Measurements from ENCODE around the gene MAGI1.
"Not testable (repeated sequence)": the region's sequence is repeated elsewhere in the genome, so short reads cannot be mapped to it uniquely, and the experiment has no call there.

MAGI1 gene

DNA sequence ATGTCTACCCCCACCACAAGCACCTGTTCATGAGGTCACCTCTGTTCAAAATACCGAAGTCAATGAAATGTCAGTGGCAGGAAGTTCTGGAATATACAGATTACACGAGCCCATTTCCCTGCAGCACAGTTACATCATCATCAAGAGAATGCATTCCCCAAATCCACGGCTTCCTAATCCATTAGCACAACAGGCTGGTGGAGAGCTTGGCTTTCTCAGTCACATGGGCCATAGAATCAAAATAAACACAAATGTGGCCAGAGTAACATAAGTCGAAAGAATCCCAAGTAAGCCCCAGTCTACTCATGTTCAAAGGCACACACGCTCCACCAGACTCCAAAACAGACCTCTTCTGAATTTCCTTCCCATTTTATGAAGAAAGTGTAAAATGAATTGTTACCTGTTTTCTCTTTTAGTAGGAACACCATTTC lies 419.3 kb downstream of the MAGI1 start:
- no peak for DNase-seq (ENCODE audit: low read depth)

DNA sequence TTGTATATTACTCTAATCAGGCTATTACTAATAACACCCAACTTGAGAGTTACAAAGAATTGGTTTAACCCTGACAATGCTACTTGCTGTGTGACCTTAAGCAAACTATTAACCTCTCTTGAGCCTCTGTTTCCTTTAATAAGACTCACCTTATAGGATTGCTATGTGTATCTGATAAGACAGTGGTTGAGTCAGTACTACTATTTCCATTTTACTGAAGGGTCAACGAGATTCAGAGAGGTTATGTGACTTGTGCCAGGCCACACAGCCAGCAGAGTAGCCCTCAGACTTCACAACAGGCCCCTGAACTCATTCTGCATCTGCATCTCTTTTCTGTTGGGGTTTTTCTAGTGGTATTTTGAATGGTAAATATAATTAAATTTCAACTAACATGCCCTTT lies 420.1 kb downstream of the MAGI1 start:
- no peak for DNase-seq (ENCODE audit: low read depth)

GRCh38 chr3:65617787-65618186 lies 420.9 kb downstream of the MAGI1 start:
- no peak for DNase-seq (ENCODE audit: low read depth)

- DNase-seq (ENCODE audit: low read depth): no peak
Observed at GRCh38 chr3:65617209-65617608, 421.5 kb downstream of the MAGI1 start.

GRCh38 chr3:65616563-65616962 lies 422.2 kb downstream of the MAGI1 start:
- no peak for DNase-seq (ENCODE audit: low read depth)

DNA sequence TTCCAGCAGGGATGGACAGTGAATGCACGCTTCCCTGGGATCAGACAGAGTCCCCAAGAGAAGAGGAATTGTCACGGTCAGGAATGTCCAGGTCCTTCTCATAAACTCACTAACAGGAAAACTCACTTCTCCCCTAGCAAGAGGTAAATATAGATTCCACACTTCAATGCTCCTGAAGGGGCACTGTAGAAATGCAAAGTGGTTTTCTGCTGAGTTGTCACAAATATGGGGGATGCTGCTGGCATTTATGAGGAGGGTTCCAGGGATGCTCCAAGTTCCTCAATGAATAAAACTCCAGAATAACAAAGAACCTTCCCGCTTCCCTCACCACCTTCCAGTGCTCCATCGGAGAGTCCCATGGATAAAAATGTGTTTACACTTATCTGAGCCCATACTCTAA lies 423.4 kb downstream of the MAGI1 start:
- no peak for DNase-seq (ENCODE audit: low read depth)

GRCh38 chr3:65614585-65614984 lies 424.1 kb downstream of the MAGI1 start:
- DNase-seq (ENCODE audit: low read depth): no peak

GRCh38 chr3:65607965-65608460 lies 430.7 kb downstream of the MAGI1 start:
- not testable (repeated sequence) for DNase-seq (ENCODE audit: low read depth)

DNA sequence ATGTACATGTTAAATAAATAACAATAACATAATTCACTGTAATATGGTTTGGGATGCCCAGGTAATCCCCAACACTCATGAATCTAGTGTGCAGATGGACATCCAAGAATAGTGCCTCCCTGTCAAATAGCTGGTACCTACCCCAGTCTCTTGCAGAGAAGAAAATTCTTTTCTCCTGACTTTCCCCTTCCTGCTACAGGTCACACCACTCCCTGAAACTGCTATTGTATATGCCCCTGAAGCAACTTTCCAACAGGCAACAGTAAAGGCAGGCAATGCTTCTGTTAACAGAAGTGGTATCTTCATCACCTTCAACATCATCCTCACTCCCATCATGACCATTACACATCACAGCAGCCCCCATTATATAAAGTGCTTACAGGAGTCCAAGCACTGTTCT lies 431.6 kb downstream of the MAGI1 start:
- DNase-seq (ENCODE audit: low read depth): no peak

- DNase-seq (ENCODE audit: low read depth): no peak
Observed at GRCh38 chr3:65605876-65606432, 432.8 kb downstream of the MAGI1 start.

GRCh38 chr3:65604863-65605526 lies 433.7 kb downstream of the MAGI1 start:
- peak; percentile 19 for DNase-seq (ENCODE audit: low read depth)

DNA sequence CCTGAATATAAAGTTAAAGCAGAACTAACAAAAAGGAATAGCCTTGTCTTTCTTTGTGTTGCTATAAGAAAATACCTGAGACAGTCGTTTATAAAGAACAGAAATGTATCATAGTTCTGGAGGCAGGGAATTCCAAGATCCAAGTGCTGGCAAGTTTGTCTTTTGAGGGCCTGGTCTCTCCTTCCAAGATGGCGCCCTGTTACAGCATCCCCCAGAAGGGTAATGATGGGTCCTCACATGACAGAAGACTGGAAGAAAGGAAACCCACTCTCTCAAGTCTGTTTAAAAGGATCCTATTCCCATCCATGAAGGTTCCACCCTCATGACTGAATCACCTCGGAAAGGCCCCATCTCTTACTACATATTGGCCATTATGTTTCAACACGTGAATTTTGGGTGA lies 435.1 kb downstream of the MAGI1 start:
- DNase-seq (ENCODE audit: low read depth): no peak

DNA sequence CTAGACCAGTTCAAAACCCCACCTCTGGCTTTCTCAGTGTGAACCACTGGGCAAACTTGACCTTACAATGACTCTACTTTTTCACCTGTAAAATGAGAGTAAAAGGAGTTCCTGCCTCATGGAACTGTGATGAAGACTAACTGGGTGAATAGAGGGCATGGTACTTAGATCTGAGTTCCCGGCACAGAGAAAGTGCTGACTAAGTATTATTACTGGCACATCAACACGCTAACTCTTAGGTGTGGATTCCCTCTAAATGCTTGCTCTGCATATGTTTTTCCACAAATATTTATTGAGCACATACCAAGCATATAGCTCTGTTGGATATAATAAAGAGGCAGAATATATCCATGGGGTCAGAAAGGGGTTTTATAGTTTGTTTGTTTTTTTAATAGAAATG lies 437.8 kb downstream of the MAGI1 start:
- DNase-seq (ENCODE audit: low read depth): no peak

GRCh38 chr3:65597952-65598413 lies 440.7 kb downstream of the MAGI1 start:
- no peak for DNase-seq (ENCODE audit: low read depth)

DNA sequence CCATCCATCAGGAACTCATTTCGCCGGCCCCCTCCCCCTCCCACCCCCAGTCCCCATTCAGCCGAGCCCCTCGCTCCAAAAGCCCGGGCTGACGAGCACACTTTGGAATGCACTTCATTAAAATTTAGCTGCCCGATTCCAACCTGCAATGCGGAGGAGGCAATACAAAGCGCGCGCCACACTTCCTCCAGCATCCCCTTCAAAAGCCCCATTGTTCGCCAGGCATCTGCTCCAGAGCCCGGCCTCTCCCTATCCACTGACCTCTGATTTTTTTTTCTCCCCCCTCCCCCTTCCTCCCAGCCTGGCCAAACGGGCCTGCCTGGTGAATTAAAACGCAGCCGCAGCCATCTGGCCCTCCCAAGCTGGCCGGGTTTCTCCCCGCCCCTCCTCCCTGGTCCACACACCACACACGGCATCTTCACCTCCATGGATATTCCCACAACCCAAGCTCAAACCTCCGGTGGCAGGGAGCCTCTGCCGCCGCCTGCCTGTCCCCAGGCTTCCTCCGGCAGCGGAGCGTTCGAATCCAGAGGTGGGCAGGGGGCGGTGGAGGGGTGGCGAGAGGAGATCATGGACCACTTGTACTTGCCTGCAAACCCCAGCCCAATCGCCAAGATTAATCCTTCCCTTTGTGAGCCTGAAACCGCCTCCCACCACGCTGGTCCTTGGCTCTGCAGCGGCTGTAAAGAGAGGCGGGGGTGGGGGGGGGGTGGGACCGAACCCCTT lies 441.3 kb downstream of the MAGI1 start:
- no peak for DNase-seq (ENCODE audit: low read depth)

DNA sequence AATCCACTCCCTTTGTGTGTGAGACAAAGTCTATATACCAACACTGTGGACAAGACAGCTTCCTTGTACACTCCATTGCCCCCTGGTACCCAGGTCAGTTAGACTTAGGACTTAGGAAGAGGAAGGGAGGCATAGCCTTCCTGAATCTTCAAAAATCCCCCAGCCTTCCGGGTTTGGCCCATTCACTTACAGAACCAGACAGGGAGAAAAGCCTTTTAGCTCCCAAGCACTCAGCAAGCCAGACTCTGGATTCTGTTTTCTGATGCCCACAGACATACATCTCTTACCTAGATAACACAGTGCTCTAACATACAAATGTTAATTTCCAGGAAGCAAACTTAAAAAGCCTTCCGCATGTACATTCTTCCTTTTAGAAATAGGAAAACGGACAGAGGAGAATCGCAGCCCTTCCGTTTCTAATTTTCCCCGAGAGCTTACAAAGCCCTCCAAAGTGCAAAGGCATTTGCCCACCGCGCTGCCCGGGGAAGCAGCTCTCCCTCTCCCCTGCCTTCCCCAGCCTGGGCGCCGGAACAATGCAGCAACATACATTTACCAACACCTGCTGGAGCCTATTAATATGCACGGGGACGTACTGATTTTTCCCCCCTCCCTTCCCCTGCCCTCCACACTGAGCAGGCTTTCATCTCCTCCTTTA lies 442.0 kb downstream of the MAGI1 start:
- DNase-seq (ENCODE audit: low read depth): no peak

- DNase-seq (ENCODE audit: low read depth): no peak
Observed at GRCh38 chr3:65596029-65596300, 442.8 kb downstream of the MAGI1 start.

- DNase-seq (ENCODE audit: low read depth): no peak
Observed at GRCh38 chr3:65595222-65596028, 443.3 kb downstream of the MAGI1 start.

GRCh38 chr3:65593780-65594752 lies 444.7 kb downstream of the MAGI1 start:
- no peak for DNase-seq (ENCODE audit: low read depth)

DNA sequence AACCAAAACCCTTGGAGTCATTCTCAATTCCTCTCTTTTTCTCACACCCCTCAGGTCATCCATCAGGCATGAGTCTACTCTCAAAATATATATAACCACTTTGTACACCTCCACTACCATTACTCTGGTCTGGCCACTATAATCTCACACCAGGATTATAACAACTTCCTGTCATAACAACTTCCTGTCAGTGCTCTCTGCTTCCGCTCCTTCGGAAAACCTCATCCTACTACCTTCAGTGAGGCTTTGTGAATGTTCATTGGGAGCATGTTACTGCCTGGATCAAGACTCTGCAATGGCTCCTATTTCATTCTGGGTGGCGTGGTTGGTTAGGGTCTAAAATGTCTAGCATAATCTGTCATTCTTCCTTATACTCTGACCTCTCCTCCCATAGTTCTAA lies 447.4 kb downstream of the MAGI1 start:
- no peak for DNase-seq (ENCODE audit: low read depth)

- DNase-seq (ENCODE audit: low read depth): no peak
Observed at GRCh38 chr3:65588884-65589283, 449.8 kb downstream of the MAGI1 start.

Measured in HS-5 (cell line).